ENCODE data around the gene ZFP2. TPM values are rescaled to one million over a fixed set of nuclear protein-coding genes. Genes with fewer than 3 reads are reported as not detected.

ZFP2 gene
- total RNA-seq, 2 experiments from 2014 or later: 0.36 to 0.49 TPM

DNA sequence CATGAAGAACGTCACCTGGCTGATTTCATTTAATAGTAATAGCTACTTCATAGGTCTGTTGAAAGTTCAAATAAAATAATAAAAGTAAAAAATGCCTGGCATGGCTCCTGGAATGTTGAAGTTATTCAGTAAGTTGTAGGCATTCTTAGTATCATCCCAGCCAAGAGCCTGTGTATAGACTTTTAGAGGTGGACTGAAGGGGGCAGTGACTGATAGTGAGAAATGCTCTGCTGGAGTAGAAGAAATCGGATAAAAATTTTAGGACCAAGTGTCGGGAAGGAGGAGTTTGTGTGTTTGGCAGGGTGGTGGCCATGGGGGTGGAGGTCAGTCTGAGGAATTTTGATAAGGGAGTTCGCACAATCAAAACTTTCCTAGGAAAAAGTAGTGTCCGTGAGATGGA lies 3.6 kb downstream of the ZFP2 start:
- no peaks in the 10 kb centered on the region for H3K27me3 ChIP-seq (ENCODE audit: control insufficient read depth in 1 of 2, insufficient read depth in 2 of 2, low read length in 2 of 2)
- peaks cover 9% of the 10 kb centered on the region for H3K4me1 ChIP-seq (ENCODE audit: insufficient read depth, low read length)
- ATAC-seq (ENCODE audit: poor library complexity): no peak
- intact Hi-C loops (cut with DNase I, micrococcal nuclease): loop anchor here in 1 of 2 experiments (5.0 to 10.0 kb wide), 3 partner anchors 42 to 166 kb away; partner anchors contain the start of genes ZNF354B, ZNF354C and ZNF879
- peaks cover 3% of the 10 kb centered on the region for H3K36me3 ChIP-seq (ENCODE audit: insufficient read depth, low read length)
- H3K4me3 ChIP-seq (ENCODE audit: low read length): no peak overlapping the region
- peaks cover 11 to 21% of the 10 kb centered on the region in 2 experiments for H3K9me3 ChIP-seq (ENCODE audit: control insufficient read depth in 1 of 2, insufficient read depth in 1 of 2, low read length in 2 of 2)
- TF ChIP-seq, protein P1, sequence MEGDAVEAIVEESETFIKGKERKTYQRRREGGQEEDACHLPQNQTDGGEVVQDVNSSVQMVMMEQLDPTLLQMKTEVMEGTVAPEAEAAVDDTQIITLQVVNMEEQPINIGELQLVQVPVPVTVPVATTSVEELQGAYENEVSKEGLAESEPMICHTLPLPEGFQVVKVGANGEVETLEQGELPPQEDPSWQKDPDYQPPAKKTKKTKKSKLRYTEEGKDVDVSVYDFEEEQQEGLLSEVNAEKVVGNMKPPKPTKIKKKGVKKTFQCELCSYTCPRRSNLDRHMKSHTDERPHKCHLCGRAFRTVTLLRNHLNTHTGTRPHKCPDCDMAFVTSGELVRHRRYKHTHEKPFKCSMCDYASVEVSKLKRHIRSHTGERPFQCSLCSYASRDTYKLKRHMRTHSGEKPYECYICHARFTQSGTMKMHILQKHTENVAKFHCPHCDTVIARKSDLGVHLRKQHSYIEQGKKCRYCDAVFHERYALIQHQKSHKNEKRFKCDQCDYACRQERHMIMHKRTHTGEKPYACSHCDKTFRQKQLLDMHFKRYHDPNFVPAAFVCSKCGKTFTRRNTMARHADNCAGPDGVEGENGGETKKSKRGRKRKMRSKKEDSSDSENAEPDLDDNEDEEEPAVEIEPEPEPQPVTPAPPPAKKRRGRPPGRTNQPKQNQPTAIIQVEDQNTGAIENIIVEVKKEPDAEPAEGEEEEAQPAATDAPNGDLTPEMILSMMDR (IDR thresholded peaks at IDR 0.05): no peak
- H3K36me3 Mint-ChIP-seq (ENCODE audit: low read depth): peaks cover 41% of the 10 kb centered on the region
- H3K4me1 Mint-ChIP-seq (ENCODE audit: low read depth): peaks cover 7% of the 10 kb centered on the region
- POLR2A ChIA-PET: no interaction called here
- H3K27me3 Mint-ChIP-seq: no peaks in the 10 kb centered on the region
- peaks cover 10% of the 10 kb centered on the region for H3K9me3 Mint-ChIP-seq
- CTCF ChIA-PET: no interaction called here
- H3K27ac Mint-ChIP-seq: no peak overlapping the region
- H3K27ac ChIP-seq (ENCODE audit: low read depth in 1 of 2, low read length in 2 of 2): no peak overlapping the region
- no peak overlapping the region for H3K4me3 Mint-ChIP-seq
- no peak for DNase-seq

DNA sequence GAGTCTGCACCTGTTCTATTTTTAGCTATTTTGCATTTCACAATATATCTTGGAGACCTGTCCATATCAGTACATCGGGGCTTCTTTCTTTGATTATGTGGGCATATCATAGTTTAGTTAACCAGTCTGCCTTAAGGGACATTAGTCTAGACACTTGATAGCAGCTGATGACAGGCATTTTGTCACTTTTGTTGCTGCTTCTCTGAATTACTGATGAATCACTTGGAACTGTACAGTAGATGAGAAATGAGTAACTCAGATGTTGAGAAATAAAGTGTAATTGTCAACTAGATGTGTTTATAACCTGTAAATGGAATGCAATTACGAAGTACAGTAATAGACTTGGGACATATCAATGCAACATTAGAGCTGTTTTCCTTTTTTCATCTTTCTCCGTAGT lies 7.1 kb downstream of the ZFP2 start:
- H3K4me1 Mint-ChIP-seq (ENCODE audit: low read depth): no peaks in the 10 kb centered on the region
- ATAC-seq (ENCODE audit: poor library complexity) (no peak), DNase-seq (no peak)
- POLR2A ChIA-PET: no interaction called here
- no peaks in the 10 kb centered on the region for H3K27me3 Mint-ChIP-seq
- Histone ChIP-seq H3K4me1 (ENCODE audit: insufficient read depth, low read length) (no peaks in the 10 kb centered on the region), H3K27ac (ENCODE audit: low read depth in 1 of 2, low read length in 2 of 2) (no peak overlapping the region), H3K27me3 (ENCODE audit: control insufficient read depth in 1 of 2, insufficient read depth in 2 of 2, low read length in 2 of 2) (no peaks in the 10 kb centered on the region), H3K36me3 (ENCODE audit: insufficient read depth, low read length) (peaks cover 3% of the 10 kb centered on the region), H3K9me3 (ENCODE audit: control insufficient read depth in 1 of 2, insufficient read depth in 1 of 2, low read length in 2 of 2) (peaks cover 11 to 27% of the 10 kb centered on the region in 2 experiments), H3K4me3 (ENCODE audit: low read length) (no peak overlapping the region)
- H3K27ac Mint-ChIP-seq: no peak overlapping the region
- H3K36me3 Mint-ChIP-seq (ENCODE audit: low read depth): peaks cover 58% of the 10 kb centered on the region
- TF ChIP-seq, protein P1 (IDR thresholded peaks at IDR 0.05): no peak
- intact Hi-C loops (cut with DNase I, micrococcal nuclease): no loop called here
- peaks cover 10% of the 10 kb centered on the region for H3K9me3 Mint-ChIP-seq
- H3K4me3 Mint-ChIP-seq: no peak overlapping the region
- CTCF ChIA-PET: no interaction called here

DNA sequence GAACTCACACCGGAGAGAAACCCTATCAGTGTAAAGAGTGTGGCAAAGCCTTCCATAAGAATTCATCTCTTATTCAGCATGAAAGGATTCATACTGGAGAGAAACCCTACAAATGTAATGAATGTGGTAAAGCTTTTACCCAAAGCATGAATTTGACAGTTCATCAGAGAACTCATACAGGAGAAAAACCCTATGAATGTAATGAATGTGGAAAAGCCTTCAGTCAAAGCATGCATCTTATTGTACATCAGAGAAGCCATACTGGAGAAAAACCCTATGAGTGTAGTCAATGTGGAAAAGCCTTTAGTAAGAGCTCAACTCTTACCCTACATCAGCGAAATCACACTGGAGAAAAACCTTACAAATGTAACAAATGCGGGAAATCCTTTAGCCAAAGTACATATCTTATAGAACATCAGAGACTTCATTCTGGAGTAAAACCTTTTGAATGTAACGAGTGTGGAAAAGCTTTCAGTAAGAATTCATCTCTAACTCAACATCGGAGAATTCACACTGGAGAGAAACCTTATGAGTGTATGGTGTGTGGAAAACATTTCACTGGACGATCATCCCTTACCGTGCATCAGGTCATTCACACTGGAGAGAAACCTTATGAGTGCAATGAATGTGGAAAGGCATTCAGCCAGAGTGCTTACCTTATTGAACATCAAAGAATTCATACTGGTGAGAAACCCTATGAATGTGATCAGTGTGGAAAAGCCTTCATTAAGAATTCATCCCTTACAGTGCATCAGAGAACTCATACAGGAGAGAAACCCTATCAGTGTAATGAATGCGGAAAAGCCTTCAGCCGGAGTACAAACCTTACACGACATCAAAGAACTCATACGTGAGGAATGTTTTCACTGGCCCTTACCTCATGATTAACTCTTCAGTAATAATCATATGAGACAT lies 36.4 kb downstream of the ZFP2 start:
- Mint-ChIP-seq H3K27ac (no peak overlapping the region), H3K36me3 (ENCODE audit: low read depth) (peaks cover 95% of the 10 kb centered on the region), H3K4me1 (ENCODE audit: low read depth) (no peaks in the 10 kb centered on the region), H3K27me3 (no peaks in the 10 kb centered on the region), H3K9me3 (peaks cover 44% of the 10 kb centered on the region), H3K4me3 (no peak overlapping the region)
- no peaks in the 10 kb centered on the region for H3K4me1 ChIP-seq (ENCODE audit: insufficient read depth, low read length)
- no peaks in the 10 kb centered on the region for H3K27me3 ChIP-seq (ENCODE audit: control insufficient read depth in 1 of 2, insufficient read depth in 2 of 2, low read length in 2 of 2)
- TF ChIP-seq, protein P1 (IDR thresholded peaks at IDR 0.05): no peak
- no peak overlapping the region for H3K4me3 ChIP-seq (ENCODE audit: low read length)
- ATAC-seq (ENCODE audit: poor library complexity) (no peak), DNase-seq (no peak)
- ChIA-PET CTCF (no interaction called here), POLR2A (no interaction called here)
- no peak overlapping the region for H3K27ac ChIP-seq (ENCODE audit: low read depth in 1 of 2, low read length in 2 of 2)
- H3K36me3 ChIP-seq (ENCODE audit: insufficient read depth, low read length): no peaks in the 10 kb centered on the region
- intact Hi-C loops (cut with DNase I, micrococcal nuclease): no loop called here
- peaks cover 61 to 98% of the 10 kb centered on the region in 2 experiments for H3K9me3 ChIP-seq (ENCODE audit: control insufficient read depth in 1 of 2, insufficient read depth in 1 of 2, low read length in 2 of 2)
